Vagina (tissue), 2 donors: ENCODE measurements around the gene GPBP1.

Source experiments
- POLR2AphosphoS5 ChIP-seq, 2 donors: sonication (generic); formaldehyde crosslinking; IDR thresholded peaks; one replicate each; pipeline ENCODE4 v1.9.0; 2017; ENCODE audit warnings: antibody characterized with exemption in 2 of 2, mild to moderate bottlenecking in 2 of 2, low read depth in 1 of 2; ENCODE audit not compliant: insufficient read depth in 1 of 2
- TF ChIP-seq, protein P1 (sequence below), 3 experiments: fragments of 450-650 bp in 2 of 3; fragments of 200-600 bp in 1 of 3; sonication (generic) in 1 of 3; IDR thresholded peaks; one replicate each; pipeline ENCODE4 v1.5.1; 2017 to 2019; ENCODE audit warnings: antibody characterized with exemption in 3 of 3, mild to moderate bottlenecking in 2 of 3, moderate library complexity in 2 of 3

DNA sequence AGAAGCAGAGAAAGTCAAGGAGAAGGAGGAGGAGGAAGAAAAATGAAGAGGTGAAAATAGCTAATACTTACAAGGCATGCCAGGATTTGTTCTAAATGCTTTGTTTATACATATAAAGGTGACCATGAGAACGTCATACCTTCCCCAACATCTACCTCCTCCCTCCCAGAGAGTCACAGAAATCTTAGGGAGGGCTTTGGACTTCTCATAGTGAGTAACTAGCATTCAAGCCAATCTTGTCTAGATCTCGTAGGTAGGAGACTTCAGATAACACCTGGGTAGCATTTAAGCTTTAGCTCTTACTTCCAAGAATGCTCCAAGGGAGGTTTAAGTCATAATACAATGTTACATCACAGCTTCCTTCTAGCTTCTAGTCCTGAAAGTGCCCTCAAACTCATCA is 36.5 kb upstream of the GPBP1 start:
- TF ChIP-seq, protein P1, sequence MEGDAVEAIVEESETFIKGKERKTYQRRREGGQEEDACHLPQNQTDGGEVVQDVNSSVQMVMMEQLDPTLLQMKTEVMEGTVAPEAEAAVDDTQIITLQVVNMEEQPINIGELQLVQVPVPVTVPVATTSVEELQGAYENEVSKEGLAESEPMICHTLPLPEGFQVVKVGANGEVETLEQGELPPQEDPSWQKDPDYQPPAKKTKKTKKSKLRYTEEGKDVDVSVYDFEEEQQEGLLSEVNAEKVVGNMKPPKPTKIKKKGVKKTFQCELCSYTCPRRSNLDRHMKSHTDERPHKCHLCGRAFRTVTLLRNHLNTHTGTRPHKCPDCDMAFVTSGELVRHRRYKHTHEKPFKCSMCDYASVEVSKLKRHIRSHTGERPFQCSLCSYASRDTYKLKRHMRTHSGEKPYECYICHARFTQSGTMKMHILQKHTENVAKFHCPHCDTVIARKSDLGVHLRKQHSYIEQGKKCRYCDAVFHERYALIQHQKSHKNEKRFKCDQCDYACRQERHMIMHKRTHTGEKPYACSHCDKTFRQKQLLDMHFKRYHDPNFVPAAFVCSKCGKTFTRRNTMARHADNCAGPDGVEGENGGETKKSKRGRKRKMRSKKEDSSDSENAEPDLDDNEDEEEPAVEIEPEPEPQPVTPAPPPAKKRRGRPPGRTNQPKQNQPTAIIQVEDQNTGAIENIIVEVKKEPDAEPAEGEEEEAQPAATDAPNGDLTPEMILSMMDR (IDR thresholded peaks at IDR 0.05), result no peak
- TF ChIP-seq POLR2AphosphoS5 (IDR thresholded peaks at IDR 0.05; ENCODE audit: insufficient read depth in 1 of 2, low read depth in 1 of 2), result no peak
